Activated CD4-positive, alpha-beta T cell treated with anti-CD3 and anti-CD28 coated beads, Interleukin-2, amount 50 U/mL, for 1 hour (primary cell): ENCODE data around the gene PLA1A.
"Not testable (repeated sequence)": the region's sequence is repeated elsewhere in the genome, so short reads cannot be mapped to it uniquely, and the experiment has no call there.

Experiments used
- DNase-seq: peaks from one replicate; pipeline ENCODE4 v3.0.0-alpha.2; 2020

PLA1A gene

GRCh38 chr3:119597548-119598288 lies at the start of gene PLA1A:
TSS of gene PLA1A (plus strand) at chr3:119597885. CDS start at chr3:119597914, 29 bp downstream.
- no peak for DNase-seq

DNA sequence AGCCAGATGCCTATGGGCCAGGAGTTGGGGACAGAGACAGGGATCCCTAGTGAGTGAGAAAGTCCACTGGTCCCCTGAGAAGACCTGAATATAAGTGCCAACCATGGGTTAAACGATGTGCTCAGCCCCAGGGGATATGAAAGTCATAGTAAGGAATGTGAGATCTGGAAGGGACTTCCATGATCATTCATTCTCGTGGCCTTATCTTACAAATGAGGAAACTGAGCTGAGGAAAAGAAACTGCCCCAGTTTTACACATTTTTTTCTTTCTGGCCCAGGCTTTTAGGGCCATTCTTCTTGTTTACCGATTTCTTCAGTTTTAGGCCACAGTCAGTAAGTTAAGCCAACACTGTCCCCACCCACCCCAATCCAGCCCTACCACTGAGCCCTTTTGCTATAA lies 49.3 kb upstream of the PLA1A start:
- no peak for DNase-seq

DNA sequence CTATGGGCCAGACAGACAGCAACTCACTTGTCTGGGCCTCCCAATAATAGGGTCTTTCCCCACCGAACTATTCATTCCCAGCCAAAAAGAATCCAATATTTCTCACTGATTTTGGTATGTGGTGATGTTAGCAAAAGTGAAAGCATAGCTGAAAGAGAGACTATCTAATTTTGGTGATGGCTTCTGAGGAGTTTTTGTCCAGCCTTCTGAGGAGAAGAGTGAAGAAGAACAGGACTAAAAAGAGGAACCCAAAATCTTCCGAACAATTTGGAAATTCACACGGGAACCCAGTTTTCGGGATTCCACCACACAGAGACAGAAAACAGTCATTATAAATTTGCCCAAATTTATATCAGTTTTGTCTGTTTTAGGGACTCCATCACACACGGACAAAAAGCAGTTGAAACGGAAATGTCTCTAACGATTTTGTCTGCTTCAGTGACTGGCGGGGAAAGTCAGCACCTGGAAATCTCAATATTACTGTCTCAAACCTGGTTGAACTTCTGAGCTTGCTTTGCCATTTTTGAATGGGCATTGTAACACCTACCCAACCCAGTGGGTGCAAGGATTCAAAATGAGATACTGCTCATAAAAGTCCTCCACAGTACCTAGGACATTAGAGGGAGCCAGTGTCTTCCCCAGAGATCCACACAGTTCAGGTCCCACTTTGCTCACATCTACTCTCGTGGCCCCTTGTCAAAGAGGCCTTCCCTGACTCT lies 47.3 kb upstream of the PLA1A start:
- no peak for DNase-seq

- DNase-seq: no peak
Measured at GRCh38 chr3:119551598-119551997, 46.1 kb upstream of the PLA1A start.

DNA sequence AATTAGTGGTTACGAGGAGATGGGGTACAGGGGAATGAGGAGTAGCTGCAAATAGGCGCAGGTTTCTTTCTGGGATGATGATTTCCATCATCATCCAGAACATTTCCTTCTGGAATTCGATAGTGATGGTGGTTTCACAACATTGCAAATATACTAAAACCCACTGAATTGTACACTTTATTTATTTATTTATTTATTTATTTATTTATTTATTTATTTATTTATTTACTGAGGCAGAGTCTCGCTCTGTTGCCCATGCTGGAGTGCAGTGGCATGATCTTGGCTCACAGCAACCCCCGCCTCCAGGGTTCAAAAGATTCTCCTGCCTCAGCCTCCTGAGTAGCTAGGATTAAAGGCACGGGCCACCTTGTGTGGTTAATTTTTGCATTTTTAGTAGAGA lies 44.8 kb upstream of the PLA1A start:
- DNase-seq: not testable (repeated sequence)

DNA sequence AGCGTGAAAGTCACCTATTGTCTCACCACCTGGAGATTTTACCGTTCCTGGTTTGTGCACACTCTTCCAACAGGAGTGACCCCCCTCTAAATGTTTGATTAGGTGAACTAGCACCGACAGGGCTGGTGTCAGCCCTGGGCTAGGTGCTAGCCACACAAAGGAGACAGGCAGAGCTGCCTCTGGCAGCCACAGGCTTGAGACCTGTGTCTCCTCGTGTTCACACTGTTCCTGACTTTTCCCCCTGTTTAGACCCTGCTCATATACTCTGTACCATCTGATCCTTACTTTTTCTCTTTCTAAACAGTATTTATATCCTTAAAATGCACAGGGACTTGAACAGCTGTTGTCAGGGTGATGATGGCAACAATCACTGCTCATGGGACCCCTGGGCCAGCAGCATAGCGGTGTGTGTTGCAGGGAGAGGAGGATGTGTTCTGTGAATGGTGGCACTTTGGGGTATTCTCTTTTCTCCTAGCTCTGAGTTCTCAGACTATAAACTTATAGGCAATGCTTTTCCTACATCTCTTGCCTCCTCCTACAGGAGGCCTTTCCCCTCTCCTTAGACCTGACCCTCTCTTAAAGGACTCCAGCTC lies 43.8 kb upstream of the PLA1A start:
- DNase-seq: no peak

DNA sequence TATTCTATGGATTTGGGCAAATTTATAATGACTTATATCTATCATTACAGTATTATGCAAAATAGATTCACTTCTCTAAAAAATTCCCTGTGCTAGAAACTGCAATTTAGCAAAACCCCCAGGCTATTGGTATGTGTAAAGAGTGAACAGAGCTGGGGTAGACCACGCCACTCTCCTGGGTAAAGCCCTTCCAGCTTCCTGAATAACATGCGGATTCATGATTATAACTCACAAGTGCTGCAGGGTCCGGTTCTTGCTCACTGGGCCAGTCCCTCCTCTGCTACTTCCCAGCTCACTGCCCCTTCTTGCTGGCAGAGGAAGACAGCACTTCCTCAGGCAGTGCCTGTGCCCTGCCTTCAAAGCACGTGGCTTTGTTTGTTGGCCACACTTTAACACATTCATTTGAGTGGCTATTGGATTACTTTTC lies 42.4 kb upstream of the PLA1A start:
- DNase-seq: no peak

DNA sequence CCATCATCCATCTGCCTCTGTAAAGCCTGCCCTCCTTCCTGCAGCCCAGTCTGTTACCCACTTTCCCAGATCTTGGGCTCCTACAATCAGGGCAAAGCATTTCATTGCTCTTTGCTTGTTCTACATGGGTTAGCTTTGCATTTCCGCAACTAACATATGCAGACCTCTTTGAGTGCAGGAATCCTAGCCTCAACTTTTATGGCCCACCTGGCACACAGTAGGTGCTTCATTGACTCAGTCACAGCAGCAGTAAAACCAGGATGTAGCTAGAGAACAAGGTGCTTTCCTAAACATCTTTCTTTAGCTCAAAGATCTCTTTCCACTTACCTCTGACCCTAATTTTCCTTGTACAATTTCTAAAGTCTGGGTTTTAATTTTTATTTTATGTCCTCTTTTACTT lies 41.8 kb upstream of the PLA1A start:
- no peak for DNase-seq

- no peak for DNase-seq
Measured at GRCh38 chr3:119557192-119557876, 40.4 kb upstream of the PLA1A start.

DNA sequence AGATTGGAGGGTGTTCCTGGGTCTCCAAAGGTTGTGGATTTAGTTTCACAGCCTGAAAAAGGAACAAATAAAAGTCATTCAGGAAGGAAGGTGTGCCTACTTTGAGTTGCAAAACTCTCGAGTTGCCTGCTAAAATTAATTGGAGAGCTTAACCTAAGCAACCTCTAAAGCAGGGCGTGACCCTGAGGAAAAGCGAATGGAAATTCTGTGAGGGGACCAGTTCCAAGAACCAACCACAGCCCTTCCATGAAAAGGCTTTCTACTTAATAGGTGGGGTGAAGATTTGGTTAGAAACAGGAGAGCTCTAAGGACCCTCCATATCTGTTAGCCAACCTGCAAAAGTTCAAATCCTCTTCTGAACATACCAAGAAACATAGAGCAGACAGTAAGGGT lies 39.8 kb upstream of the PLA1A start:
- DNase-seq: no peak

DNA sequence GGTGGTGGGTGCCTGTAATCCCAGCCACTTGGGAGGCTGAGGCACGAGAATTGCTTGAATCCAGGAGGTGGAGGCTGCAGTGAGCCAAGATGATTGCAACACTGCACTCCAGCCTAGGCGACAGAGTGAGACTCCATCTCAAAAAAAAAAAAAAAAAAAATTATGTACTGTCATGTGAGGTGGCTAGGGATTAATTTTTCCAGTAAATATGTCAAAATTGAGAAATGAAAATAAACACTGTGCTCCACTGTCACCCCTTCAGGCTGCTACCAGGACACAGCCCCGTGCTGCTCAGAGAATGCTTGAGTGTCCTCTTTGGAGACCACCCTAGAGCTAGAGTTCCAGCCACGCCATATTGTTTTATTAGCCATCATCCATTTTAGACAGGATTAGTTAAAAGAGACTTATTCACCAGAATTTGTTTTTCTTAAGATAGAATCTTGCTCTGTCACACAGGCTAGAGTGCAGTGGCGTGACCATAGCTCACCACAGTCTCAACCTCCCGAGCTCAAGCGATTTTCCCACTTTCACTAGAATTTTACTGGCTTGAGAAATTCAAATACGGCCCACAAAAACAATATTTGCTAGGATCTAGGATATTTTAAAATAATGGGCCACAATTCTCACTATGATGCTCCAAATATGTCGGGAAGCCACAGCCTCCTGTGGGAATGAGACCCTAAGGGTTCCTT lies 38.9 kb upstream of the PLA1A start:
- no peak for DNase-seq

DNA sequence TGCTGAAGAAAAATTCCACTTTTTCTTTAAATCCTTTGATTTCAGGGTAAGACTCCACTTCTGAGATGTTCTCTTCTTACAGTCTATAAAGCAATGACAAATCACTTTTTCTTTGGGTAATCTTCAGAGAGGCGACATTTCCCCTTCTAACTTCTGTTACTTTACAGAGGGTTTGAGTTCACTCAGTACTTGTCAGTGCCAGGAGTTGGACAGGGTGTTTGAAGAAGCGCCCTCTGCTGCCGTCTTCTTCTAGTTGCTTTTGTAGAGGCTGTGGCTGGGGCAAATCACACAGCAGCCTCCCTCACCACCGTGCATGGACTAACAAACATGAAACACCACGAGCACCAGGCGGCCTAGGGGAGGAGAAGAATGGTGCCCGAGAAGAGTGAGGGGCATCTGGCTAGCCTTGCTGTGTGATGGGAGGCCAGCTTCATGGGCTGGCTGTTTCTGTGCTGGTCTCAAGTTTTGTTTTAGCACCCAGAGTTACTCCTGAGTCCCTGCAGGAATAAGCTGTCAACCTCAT lies 38.2 kb upstream of the PLA1A start, which contains the start of gene CD80:
Gene CD80 (minus strand): TSS at position 174 of the 523 bp plus-strand sequence. CDS start 1,886 bp downstream, outside the sequence.
- DNase-seq: peak; percentile 52

DNA sequence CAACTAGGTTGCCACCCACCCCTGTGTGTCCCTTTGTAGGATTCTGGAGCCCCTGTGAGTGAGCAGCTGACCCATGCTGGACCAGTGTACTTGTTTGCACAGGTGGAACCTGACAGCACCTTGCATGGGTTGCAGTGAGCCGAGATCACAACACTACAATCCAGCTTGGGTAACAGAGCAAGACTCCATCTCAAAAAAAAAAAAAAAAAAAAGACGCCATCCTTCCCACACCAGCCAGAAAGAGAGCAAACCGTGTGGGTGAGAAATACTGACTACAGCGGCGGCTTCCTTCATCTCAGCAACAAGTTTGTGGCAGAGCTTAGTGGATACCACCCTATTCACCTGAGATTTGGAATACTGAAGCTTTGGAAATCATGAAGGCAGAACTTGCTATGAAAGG lies 37.5 kb upstream of the PLA1A start:
- no peak for DNase-seq

- DNase-seq: peak; percentile 29
Measured at GRCh38 chr3:119562307-119562961, 35.3 kb upstream of the PLA1A start.

- DNase-seq: not testable (repeated sequence)
Measured at GRCh38 chr3:119563334-119563733, 34.4 kb upstream of the PLA1A start.

- no peak for DNase-seq
Measured at GRCh38 chr3:119569156-119569555, 28.5 kb upstream of the PLA1A start.

DNA sequence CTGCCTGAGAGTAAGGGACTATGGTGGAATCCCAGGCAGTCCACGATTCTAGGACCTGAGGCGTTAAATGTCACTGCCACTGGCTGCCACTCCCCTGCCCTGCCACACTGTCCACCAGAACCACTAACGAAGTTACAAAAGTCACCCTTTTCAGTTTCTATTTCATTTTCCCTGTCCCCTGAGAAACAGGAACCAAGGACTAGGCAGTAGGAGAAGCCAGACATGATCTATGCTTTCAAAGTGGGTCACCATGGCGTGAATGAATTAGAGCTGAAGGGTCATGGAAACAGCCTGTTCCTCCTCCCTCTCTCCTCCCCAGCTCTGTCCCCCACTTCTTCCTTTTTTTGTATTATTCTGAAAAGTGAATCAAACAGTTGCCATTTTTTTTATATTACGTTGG lies 27.5 kb upstream of the PLA1A start:
- DNase-seq: no peak

GRCh38 chr3:119571230-119571629 lies 26.5 kb upstream of the PLA1A start:
- no peak for DNase-seq

DNA sequence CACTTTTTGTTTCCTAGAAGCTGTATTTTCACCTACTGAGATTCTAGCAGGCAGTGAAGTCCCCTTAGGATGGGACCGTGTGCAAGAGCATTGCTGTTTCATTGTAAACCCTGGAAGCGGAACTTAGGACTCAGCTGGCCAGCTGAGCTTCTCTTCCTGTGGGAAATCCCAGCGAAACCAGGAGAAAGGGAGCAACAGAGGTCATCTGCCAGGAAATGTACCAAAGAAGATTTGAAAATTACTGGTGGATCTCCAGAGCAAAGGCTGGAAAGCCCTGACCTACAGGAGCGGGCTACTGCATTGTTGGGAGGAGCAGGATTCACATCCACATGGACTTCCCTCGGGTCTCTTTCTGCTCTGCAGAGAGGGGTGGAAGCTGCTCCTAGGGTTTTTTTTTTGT lies 26.0 kb upstream of the PLA1A start:
- DNase-seq: no peak

GRCh38 chr3:119575507-119575906 lies 22.2 kb upstream of the PLA1A start:
- no peak for DNase-seq

DNA sequence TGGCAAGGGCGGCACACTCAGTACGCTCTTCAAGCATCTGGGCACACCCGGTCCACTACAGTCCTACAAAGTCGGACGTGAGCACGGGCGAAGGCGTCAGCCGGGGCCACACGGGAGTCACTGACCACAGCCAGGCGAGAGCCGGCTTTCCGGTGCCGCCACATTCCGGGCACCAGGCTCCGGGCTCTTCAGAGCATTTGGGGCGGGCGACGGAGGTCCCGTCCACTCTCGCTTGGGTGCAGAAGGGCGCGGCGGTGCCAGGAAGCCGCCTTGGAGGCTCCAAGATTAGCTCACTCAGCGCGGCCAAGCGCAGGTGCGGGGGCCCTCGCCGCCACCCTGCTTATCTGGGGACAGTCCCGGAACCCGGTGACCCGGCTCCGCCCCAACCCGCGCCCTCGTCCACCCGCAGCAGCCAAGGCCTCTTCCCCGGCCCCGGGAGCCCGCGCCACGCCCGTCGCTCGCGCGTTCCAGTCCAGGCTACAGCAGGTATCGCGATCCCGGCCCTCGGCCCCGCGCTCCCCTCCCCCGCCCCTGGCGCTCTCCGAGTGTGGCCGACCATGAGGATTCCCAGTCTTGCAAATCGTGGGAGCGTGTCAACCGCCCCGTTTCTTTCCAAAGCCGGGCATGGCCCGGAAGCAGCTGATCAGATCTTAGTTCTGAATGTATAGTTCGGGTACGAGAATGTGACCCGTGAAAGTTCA lies 18.2 kb upstream of the PLA1A start, which contains the start of gene ADPRH:
Gene ADPRH (plus strand): TSS at position 127 of the 701 bp plus-strand sequence. CDS start 2,678 bp downstream, outside the sequence.
- peak; percentile 31 for DNase-seq
